ENCODE measurements around the gene PAGE3.

PAGE3 gene

GRCh38 chrX:55264816-55265215, at the start of gene PAGE3:
PAGE3 (minus strand) TSS chrX:55264916; CDS start chrX:55263903, 1,013 bp downstream.
- no peak for DNase-seq

DNA sequence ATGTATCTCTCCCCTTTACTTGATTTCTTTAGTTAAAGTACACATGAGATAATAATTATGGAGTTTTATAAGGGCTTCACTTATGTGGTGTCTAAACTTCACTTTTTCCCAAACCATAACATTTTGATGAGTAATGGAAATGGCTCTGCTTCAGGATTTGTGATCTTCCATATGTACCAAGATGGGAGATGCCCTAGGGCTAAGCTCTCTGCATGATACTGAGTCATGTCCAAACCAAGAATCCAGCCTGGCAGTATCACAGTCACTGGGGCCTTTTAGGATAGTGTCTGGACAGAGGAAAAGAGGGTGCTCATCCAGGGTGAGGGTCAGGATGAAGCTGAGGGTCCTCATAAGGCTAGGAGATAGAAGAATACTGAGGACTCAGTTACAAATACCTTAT, 47.9 kb upstream of the PAGE3 start:
- no peak for DNase-seq

DNA sequence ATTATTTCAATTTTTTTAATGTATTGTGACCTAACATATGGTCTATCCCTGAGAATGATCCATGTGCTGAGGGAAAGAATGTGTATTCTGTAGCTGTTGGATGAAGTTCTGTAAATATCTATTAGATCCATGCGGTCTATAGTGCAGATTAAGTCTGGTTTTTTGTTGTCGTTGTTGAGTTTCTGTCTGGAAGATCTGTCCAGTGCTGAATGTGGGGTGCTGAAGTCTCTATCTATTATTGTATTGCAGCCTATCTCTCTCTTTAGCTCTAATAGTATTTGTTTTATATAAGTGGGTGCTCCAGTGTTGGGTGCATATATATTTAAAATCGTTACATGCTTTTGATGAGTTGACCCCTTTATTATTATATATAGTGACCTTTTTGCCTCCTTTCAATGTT, 26.2 kb upstream of the PAGE3 start:
- no peak for DNase-seq

DNA sequence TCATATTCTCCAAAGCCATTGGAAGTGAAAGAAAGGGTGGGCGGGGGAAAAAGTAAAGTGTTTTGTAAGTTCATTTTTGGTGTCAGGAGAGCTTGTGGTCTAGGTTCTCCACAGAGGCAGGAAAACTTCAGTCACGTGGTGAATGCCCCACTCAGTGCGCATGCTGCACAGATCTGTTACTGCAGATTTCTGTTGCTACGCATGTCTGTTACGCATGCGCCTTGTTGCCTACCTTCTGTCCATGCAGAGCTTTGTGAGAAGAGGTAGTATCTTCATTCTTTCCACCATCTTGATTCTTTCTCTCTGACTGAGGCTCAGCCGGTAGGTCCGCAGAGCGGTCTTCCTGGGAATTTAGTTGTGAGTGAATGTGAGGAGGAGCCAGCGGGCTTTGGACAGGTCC, 15.1 kb upstream of the PAGE3 start:
- DNase-seq, result no peak

DNA sequence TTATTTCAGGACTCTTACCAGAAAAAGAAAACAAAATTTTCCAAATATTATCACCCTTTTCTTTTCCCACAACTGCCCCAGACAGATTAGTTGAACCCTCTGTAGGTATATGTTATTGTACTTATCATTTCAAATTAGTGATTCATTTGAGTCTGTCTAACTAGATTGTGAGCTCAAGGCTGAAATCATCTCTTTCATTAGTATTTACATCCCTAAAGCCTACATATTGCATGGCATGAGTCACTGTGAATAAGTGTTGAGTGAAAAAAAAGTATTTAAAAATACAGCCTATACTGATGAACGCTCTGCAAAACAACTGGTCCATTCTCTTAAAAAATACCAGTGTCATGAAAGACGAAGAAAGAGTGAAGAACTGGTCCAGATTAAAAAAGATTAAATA, 3.9 kb downstream of the PAGE3 start:
- no peak for DNase-seq

DNA sequence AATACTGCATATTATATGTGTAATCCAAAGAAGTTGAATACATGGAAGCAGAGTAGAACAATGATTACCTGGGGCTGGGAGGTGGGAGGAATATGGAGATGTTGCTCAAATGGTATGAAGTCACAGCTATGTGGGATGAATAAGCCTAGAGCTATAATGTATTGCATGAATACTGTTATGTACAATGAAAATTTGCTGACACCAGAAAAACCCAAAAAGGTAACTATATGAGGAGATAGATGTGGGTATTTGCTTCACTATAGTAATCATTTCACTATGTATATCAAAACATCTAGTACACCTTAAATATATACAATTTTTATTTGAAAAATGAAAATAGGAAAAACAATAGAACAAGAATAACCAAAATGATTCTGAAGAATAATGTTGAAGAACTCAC, 11.2 kb downstream of the PAGE3 start:
- DNase-seq, result no peak

DNA sequence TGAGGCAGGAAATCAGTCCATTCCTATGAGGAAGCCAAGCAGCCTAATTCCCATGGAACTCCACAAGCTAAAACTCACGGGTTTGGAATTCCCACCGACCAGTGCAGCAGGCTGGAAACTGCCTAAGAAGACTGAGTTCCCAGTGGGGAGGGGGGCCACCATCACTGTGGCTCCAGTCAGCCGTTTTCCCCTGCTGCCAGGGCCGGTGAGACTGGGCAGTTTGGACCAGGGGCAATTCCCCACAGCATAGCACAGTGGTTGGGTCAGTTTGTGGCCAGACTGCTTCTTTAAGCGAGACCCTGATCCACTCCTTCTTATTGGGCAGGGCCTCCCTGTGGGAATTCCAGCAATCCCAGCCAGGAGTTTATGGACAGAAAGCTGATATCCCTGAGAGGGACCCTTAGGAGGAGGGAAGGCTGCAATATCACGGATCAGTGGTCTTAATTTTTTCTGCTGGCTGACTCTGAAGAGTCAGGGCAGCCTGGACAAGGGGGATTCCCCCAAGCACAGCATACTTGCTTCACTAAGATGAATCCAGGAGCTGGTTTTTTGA, 23.9 kb downstream of the PAGE3 start:
- no peak for DNase-seq

GRCh38 chrX:55220119-55220794, 44.5 kb downstream of the PAGE3 start, which contains the start of gene PAGE5:
PAGE5 (plus strand) TSS chrX:55220346; CDS start chrX:55221383, 1,037 bp downstream.
- no peak for DNase-seq

DNA sequence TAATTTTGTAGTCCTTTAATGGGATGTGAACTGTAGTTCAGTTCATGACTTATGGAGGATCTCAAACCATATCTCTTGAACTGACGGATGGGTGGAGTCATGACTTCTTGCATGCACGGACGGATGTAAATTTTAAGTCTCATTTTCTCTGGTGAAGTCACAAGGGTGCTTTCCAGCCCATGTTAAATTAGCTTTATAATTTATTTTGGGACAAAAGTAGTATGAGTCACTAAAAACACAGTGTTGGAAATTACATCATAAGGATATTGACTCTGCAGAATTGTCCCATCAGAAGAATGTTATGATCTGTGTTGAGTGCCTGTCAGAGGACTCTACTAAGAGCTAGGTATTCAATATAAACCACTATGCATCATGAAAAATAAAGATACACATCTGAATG, 51.3 kb downstream of the PAGE3 start:
- DNase-seq, result no peak

GRCh38 chrX:55210931-55211677, 53.6 kb downstream of the PAGE3 start:
- DNase-seq, result no peak

Measured in inflammatory macrophage treated with lipopolysaccharide for 4 hours (primary cell).